ENCODE data around the gene SLC22A7. TPM values are rescaled to one million over a fixed set of nuclear protein-coding genes. Genes with fewer than 3 reads are reported as not detected.

SLC22A7 gene
- total RNA-seq, 1 donor from 2014 or later: 1.8 TPM

DNA sequence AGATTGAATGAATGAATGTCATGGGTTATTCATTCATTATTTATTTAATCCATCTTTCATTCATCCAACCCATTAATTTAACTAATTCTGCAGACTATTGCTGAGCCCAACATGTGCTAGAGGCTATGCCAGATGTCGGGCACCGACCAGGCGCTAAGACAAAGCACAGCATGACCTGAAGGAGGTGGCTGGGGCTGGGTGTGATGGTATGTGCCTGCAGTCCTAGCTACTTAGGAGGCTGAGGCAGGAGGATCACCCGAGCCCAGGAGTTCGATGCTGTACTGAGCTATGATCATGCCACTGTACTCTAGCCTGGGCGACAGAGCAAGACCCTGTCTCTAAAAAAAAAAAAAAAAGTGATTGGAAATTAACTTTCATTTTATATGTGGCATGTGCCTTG is 5.7 kb upstream of the SLC22A7 start:
- TF ChIP-seq, protein P1, sequence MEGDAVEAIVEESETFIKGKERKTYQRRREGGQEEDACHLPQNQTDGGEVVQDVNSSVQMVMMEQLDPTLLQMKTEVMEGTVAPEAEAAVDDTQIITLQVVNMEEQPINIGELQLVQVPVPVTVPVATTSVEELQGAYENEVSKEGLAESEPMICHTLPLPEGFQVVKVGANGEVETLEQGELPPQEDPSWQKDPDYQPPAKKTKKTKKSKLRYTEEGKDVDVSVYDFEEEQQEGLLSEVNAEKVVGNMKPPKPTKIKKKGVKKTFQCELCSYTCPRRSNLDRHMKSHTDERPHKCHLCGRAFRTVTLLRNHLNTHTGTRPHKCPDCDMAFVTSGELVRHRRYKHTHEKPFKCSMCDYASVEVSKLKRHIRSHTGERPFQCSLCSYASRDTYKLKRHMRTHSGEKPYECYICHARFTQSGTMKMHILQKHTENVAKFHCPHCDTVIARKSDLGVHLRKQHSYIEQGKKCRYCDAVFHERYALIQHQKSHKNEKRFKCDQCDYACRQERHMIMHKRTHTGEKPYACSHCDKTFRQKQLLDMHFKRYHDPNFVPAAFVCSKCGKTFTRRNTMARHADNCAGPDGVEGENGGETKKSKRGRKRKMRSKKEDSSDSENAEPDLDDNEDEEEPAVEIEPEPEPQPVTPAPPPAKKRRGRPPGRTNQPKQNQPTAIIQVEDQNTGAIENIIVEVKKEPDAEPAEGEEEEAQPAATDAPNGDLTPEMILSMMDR (IDR thresholded peaks at IDR 0.05): no peak
- Histone ChIP-seq H3K27ac (no peak overlapping the region), H3K4me1 (no peaks in the 10 kb centered on the region), H3K9me3 (no peaks in the 10 kb centered on the region), H3K4me3 (no peak overlapping the region), H3K36me3 (no peaks in the 10 kb centered on the region), H3K27me3 (no peaks in the 10 kb centered on the region)
- intact Hi-C loops (cut with DNase I): no loop called here
- DNase-seq (ENCODE audit: low spot score in 2 of 2): no peak

DNA sequence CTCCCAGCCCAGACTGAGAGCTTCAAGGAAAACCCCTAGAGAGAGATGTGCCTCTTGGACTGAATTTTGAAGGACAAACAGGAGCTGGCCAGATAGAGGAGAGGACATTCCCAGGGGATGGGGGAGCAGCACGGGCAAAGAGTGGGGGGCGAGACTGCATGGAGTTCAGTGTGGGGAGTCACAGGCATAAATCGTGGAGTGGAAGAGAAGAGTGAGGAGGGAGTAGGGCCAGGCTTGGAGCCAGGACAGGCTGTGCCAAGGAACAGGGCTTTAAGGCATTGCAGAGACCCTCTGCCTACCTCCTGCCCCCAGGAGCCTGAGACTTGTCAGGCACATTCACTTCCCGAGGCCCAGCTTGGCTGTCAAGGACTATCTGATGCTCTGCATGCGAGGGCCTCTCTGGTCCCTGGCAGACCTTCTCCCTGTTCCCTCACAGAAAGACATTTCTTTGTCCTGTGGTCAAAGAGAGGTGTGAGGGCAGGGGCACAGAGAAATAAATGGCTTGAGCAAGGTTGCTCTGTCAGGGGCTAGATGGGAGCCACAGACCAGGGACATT is 5.2 kb upstream of the SLC22A7 start:
- H3K4me3 ChIP-seq: no peak overlapping the region
- H3K36me3 ChIP-seq: no peaks in the 10 kb centered on the region
- H3K27me3 ChIP-seq: no peaks in the 10 kb centered on the region
- H3K4me1 ChIP-seq: no peaks in the 10 kb centered on the region
- no peaks in the 10 kb centered on the region for H3K9me3 ChIP-seq
- TF ChIP-seq, protein P1 (IDR thresholded peaks at IDR 0.05): no peak
- no peak for DNase-seq (ENCODE audit: low spot score in 2 of 2)
- no peak overlapping the region for H3K27ac ChIP-seq
- intact Hi-C loops (cut with DNase I): no loop called here

DNA sequence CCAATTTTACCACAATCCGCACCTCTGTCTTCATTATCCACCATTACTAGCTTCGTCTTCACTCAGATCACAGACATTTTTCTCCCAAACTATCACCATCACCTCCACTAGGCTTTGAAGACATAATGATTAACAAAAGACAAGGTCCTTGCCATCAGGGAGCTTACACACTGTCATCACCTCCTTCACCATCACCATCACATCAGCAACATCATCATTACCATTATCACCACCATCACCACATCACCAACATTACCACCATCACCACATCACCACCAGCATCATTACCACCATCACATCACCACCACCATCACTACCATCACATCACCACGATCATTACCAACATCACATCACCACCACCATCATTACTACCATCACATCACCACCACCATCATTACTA is 4.4 kb upstream of the SLC22A7 start:
- H3K27ac ChIP-seq: no peak overlapping the region
- H3K9me3 ChIP-seq: no peaks in the 10 kb centered on the region
- intact Hi-C loops (cut with DNase I): no loop called here
- no peaks in the 10 kb centered on the region for H3K36me3 ChIP-seq
- H3K4me1 ChIP-seq: no peaks in the 10 kb centered on the region
- TF ChIP-seq, protein P1 (IDR thresholded peaks at IDR 0.05): no peak
- no peak for DNase-seq (ENCODE audit: low spot score in 2 of 2)
- no peaks in the 10 kb centered on the region for H3K27me3 ChIP-seq
- H3K4me3 ChIP-seq: no peak overlapping the region

DNA sequence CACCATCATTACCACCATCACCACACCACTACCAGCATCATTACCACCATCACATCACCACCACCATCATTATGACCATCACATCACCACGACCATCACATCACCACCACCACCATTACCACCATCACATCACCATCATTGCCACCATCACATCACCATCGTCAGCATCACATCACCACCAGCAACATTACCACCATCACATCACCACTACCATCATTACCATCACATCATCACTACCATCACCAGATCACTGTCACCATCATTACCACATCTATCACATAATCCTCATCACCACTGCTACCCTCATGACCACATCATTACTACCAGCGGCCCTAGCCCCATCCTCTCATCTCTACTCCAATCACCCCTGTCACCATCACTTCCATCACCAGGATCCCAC is 3.5 kb upstream of the SLC22A7 start:
- intact Hi-C loops (cut with DNase I): no loop called here
- Histone ChIP-seq H3K9me3 (no peaks in the 10 kb centered on the region), H3K36me3 (no peaks in the 10 kb centered on the region), H3K4me1 (no peaks in the 10 kb centered on the region), H3K27me3 (no peaks in the 10 kb centered on the region), H3K4me3 (no peak overlapping the region), H3K27ac (no peak overlapping the region)
- TF ChIP-seq, protein P1 (IDR thresholded peaks at IDR 0.05): no peak
- DNase-seq (ENCODE audit: low spot score in 2 of 2): peak in 1 of 2 donors; percentile 2

DNA sequence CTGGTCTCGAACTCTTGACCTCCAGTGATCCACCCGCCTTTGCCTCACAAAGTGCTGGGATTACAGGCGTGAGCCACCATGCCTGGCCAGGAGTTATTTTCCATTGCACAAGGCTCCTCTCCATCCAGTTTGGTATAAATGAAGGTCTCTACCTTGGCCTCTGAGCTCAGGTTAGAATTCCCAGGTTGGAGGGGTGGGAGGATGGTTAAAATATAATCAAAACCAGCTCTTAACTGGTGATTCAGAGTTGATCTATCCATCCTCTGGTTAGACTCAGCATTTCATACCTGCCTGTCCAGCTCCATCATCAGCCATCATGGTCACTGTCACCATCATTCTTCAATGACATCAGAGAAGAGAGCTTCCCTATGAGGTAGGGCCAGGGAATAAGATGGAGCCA is 2.6 kb upstream of the SLC22A7 start:
- Histone ChIP-seq H3K36me3 (no peaks in the 10 kb centered on the region), H3K4me3 (no peak overlapping the region), H3K27me3 (no peaks in the 10 kb centered on the region), H3K9me3 (no peaks in the 10 kb centered on the region), H3K4me1 (no peaks in the 10 kb centered on the region), H3K27ac (no peak overlapping the region)
- intact Hi-C loops (cut with DNase I): no loop called here
- peak in 1 of 2 donors; percentile 3 for DNase-seq (ENCODE audit: low spot score in 2 of 2)
- TF ChIP-seq, protein P1 (IDR thresholded peaks at IDR 0.05): no peak

All from ascending aorta (tissue), 2 donors.